ENCODE results near the gene DHX32. TPM values are rescaled to one million over a fixed set of nuclear protein-coding genes. Genes with fewer than 3 reads are reported as not detected.
A peak's percentile ranks its signal among the peaks of the same experiment; 100 is the strongest.

DHX32 gene
- total RNA-seq, 1 donor from 2014 or later: 46.4 TPM

DNA sequence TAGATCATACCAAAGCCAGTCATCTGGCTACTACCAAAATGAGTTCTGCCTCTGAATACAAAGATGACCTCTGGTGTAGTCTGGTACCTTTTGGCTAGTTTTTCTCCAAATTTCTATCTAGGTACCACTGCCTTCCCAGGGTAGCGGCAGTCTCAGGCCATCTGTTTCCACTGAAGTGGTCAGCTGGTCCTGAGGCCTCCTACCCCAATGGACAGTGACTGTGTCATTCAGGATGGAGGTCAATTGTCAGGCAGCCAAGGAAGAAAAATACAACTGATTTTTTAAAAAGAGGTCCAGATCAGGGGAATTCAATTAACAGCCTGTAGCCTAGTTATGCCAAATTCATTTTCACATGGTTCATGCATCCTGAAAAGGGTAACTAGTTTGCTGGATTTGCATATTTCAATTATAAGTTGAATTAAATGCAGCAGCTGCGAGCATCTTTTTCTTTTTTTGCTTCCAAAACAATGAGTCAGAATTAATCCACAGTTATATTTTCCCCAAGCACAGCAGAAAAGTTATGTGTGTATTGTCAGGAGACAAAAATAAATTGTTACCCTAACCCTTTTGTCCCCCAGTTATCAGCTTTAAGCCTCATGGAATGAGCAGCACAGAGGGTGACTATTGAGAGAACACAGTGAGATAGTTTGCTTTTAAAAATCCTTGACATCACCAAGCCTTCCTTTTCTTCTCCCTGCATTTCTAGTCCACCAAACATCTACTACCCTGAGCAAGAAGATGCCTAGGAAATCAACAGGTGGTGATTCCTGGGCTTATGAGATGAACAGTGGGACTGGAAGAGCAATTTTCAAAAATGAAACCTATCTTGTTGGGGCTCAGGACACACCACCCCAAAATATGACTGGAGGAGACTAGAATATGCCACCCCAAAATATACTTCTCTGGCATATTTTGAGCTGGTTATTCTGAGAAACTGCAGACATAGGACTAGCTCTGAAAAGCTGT, 30.0 kb downstream of the DHX32 start:
- TF ChIP-seq, protein P1, sequence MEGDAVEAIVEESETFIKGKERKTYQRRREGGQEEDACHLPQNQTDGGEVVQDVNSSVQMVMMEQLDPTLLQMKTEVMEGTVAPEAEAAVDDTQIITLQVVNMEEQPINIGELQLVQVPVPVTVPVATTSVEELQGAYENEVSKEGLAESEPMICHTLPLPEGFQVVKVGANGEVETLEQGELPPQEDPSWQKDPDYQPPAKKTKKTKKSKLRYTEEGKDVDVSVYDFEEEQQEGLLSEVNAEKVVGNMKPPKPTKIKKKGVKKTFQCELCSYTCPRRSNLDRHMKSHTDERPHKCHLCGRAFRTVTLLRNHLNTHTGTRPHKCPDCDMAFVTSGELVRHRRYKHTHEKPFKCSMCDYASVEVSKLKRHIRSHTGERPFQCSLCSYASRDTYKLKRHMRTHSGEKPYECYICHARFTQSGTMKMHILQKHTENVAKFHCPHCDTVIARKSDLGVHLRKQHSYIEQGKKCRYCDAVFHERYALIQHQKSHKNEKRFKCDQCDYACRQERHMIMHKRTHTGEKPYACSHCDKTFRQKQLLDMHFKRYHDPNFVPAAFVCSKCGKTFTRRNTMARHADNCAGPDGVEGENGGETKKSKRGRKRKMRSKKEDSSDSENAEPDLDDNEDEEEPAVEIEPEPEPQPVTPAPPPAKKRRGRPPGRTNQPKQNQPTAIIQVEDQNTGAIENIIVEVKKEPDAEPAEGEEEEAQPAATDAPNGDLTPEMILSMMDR (IDR thresholded peaks at IDR 0.05; ENCODE audit: borderline replicate concordance): no peak
- no peaks in the 10 kb centered on the region for H3K9me3 ChIP-seq (replicated peaks)
- peaks cover 76% of the 10 kb centered on the region for H3K36me3 ChIP-seq
- H3K27ac ChIP-seq (replicated peaks): peak overlapping the region; percentile 65
- intact Hi-C loops (cut with micrococcal nuclease): no loop called here
- no peak for DNase-seq
- H3K4me1 ChIP-seq: peaks cover 25% of the 10 kb centered on the region
- no peaks in the 10 kb centered on the region for H3K27me3 ChIP-seq (ENCODE audit: low read depth)
- H3K4me3 ChIP-seq: no peak overlapping the region

DNA sequence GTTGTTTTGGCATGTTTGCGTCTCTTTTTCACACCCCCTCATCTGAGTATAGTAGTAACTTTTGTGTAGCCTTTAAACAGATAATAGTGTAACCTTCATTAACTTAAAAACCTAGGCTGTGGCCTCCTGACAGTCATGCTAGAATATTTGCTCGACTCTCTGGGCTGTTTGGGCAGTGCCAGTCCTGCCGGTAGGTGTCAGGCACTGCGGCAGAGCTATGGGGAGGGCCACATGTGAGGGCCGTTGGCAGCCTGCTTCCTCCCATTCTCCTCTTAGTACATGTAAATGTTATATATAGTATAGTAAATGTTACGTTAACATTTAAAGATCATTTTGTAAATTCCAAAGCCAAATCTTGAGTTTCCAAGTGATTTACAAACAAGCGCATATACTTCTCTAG, 31.6 kb downstream of the DHX32 start:
- DNase-seq: no peak
- H3K27ac ChIP-seq (replicated peaks): no peak overlapping the region

DNA sequence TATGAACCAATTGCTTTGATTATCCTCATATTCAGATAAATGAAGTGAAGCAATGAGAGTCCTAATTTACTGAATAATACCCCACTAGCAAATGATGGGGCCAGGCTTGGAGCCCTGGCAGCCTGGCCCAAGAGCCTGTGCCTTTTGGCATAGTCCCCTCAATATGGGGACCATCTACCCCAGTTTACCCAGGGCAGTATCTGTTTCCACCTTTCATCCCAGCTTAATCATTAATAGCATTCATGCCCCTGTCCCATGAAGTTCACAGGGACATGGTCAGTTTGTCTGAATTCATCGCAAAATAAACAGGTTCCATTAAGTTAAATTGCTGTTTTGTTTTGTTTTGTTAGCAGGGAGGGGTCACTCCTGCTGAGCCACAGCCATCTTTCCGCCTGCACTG, 32.2 kb downstream of the DHX32 start:
- no peak overlapping the region for H3K27ac ChIP-seq (replicated peaks)

More for the DNA sequence above, 31.6 kb downstream of the DHX32 start:
- peaks cover 35% of the 10 kb centered on the region for H3K4me1 ChIP-seq
- intact Hi-C loops (cut with micrococcal nuclease): no loop called here
- H3K27me3 ChIP-seq (ENCODE audit: low read depth): no peaks in the 10 kb centered on the region
- TF ChIP-seq, protein P1 (IDR thresholded peaks at IDR 0.05; ENCODE audit: borderline replicate concordance): no peak
- H3K9me3 ChIP-seq (replicated peaks): no peaks in the 10 kb centered on the region
- peaks cover 78% of the 10 kb centered on the region for H3K36me3 ChIP-seq
- H3K4me3 ChIP-seq: no peak overlapping the region

DNA sequence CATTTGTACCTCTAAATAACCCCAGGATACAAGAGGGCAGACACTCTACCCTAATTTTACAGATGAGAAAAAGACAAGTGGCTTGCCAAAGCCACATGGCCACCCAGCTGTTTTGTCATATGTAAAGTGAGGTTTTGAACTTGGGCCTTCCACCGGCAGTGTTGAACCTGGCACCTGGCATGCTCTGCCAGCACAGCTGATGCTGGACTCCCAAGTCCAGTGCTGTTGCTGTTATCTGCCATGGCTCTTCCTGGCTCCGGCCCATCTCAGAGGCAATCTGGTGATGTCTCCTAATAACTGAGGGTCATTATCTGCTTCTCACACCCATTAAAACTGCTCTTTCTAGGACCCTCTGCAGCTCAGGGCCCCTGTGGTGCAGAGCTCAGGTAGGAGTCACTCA, 32.7 kb downstream of the DHX32 start:
- intact Hi-C loops (cut with micrococcal nuclease): no loop called here
- Histone ChIP-seq H3K36me3 (peaks cover 73% of the 10 kb centered on the region), H3K27ac (replicated peaks) (no peak overlapping the region), H3K4me1 (peaks cover 40% of the 10 kb centered on the region), H3K4me3 (no peak overlapping the region), H3K9me3 (replicated peaks) (no peaks in the 10 kb centered on the region), H3K27me3 (ENCODE audit: low read depth) (no peaks in the 10 kb centered on the region)
- TF ChIP-seq, protein P1 (IDR thresholded peaks at IDR 0.05; ENCODE audit: borderline replicate concordance): no peak
- no peak for DNase-seq

More for the DNA sequence above, 32.2 kb downstream of the DHX32 start:
- H3K9me3 ChIP-seq (replicated peaks): no peaks in the 10 kb centered on the region
- peaks cover 78% of the 10 kb centered on the region for H3K36me3 ChIP-seq
- peaks cover 40% of the 10 kb centered on the region for H3K4me1 ChIP-seq
- intact Hi-C loops (cut with micrococcal nuclease): no loop called here
- no peaks in the 10 kb centered on the region for H3K27me3 ChIP-seq (ENCODE audit: low read depth)
- TF ChIP-seq, protein P1 (IDR thresholded peaks at IDR 0.05; ENCODE audit: borderline replicate concordance): no peak
- no peak for DNase-seq
- no peak overlapping the region for H3K4me3 ChIP-seq

DNA sequence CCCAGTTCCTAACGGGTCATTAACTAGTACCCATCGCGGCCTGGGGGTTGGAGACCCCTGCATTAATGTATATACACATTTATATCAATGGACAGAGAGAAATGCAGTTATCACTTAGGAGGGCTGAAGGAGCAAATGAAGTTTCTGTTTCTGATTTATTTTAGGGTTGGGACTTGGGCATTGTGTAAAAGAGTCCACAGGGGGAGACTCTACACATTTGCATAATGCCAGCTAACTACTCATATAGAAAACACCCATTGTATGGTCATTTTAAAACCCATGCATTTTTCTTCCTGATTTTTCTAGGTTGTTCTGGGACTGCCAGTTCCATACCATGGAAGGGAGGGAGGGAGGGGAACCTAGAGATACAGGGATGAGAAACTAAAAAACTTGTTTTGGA, 34.2 kb downstream of the DHX32 start:
- H3K27me3 ChIP-seq (ENCODE audit: low read depth): no peaks in the 10 kb centered on the region
- DNase-seq: no peak
- intact Hi-C loops (cut with micrococcal nuclease): no loop called here
- H3K4me1 ChIP-seq: peaks cover 39% of the 10 kb centered on the region
- no peak overlapping the region for H3K27ac ChIP-seq (replicated peaks)
- H3K4me3 ChIP-seq: no peak overlapping the region
- peaks cover 66% of the 10 kb centered on the region for H3K36me3 ChIP-seq
- TF ChIP-seq, protein P1 (IDR thresholded peaks at IDR 0.05; ENCODE audit: borderline replicate concordance): no peak
- no peaks in the 10 kb centered on the region for H3K9me3 ChIP-seq (replicated peaks)
